HepG2 (cell line): ENCODE data around the gene ACAT2. TPM values are rescaled to one million over a fixed set of nuclear protein-coding genes. Genes with fewer than 3 reads are reported as not detected.

Experiments
- AKAP8 ChIP-seq: sonication (generic); formaldehyde crosslinking; IDR thresholded peaks from 2 replicates; pipeline ENCODE4 v1.5.1; 2020; ENCODE audit warnings: mild to moderate bottlenecking, missing genetic modification reagents
- BRD4 ChIP-seq: sonication (generic); formaldehyde crosslinking; IDR thresholded peaks from 2 replicates; pipeline ENCODE4 v1.4.0; 2020; ENCODE audit warnings: missing genetic modification reagents
- FOSL2 ChIP-seq: sonication (generic); formaldehyde crosslinking; IDR thresholded peaks from 2 replicates; pipeline ENCODE4 v1.4.0; 2020; ENCODE audit warnings: missing genetic modification reagents
- HMG20B ChIP-seq: conservative IDR thresholded peaks from 2 replicates; pipeline ENCODE4 v1.6.1; 2016; ENCODE audit warnings: missing genetic modification reagents, missing compliant biosample characterization
- MNT ChIP-seq: fragments of 450-650 bp; IDR thresholded peaks from 2 replicates; pipeline ENCODE4 v1.6.1; 2016
- NKX3-1 ChIP-seq: sonication (generic); formaldehyde crosslinking; IDR thresholded peaks from 2 replicates; pipeline ENCODE4 v1.5.0; 2020; ENCODE audit warnings: missing genetic modification reagents
- NR0B2 ChIP-seq: sonication (generic); formaldehyde crosslinking; IDR thresholded peaks from 2 replicates; pipeline ENCODE4 v1.4.0; 2020; ENCODE audit warnings: mild to moderate bottlenecking, missing genetic modification reagents
- RBM22 ChIP-seq: fragments of 200-400 bp; formaldehyde crosslinking; optimal IDR thresholded peaks from 2 replicates; pipeline ENCODE3; 2017; ENCODE audit warnings: mild to moderate bottlenecking, low read length, moderate library complexity
- RNF2 ChIP-seq: fragments of 450-650 bp; conservative IDR thresholded peaks from 2 replicates; pipeline ENCODE4 v1.6.1; 2016; ENCODE audit warnings: low read depth
- SETDB1 ChIP-seq: sonication (generic); formaldehyde crosslinking; IDR thresholded peaks from 2 replicates; pipeline ENCODE4 v1.5.1; 2020; ENCODE audit warnings: missing genetic modification reagents, mild to moderate bottlenecking, borderline replicate concordance
- YY1 ChIP-seq: IDR thresholded peaks from 2 replicates; pipeline ENCODE4 v1.6.1; 2011; ENCODE audit warnings: low read length, low read depth, moderate library complexity, mild to moderate bottlenecking; ENCODE audit not compliant: insufficient read depth, insufficient replicate concordance
- ZEB1 ChIP-seq: IDR thresholded peaks from 2 replicates; pipeline ENCODE4 v1.6.1; 2012; ENCODE audit warnings: mild to moderate bottlenecking, low read depth, inconsistent platforms; ENCODE audit not compliant: insufficient replicate concordance
- ZNF263 ChIP-seq: sonication (generic); formaldehyde crosslinking; IDR thresholded peaks from 2 replicates; pipeline ENCODE4 v1.4.0; 2020; ENCODE audit warnings: missing genetic modification reagents
- ZNF329 ChIP-seq: sonication (generic); formaldehyde crosslinking; IDR thresholded peaks from 2 replicates; pipeline ENCODE4 v1.9.0; 2021; ENCODE audit warnings: low read depth, mild to moderate bottlenecking, missing genetic modification reagents
- ZNF468 ChIP-seq: sonication (generic); formaldehyde crosslinking; IDR thresholded peaks from 2 replicates; pipeline ENCODE4 v1.8.0; 2022; ENCODE audit warnings: mild to moderate bottlenecking, moderate library complexity, missing genetic modification reagents
- ZNF580 ChIP-seq: IDR thresholded peaks from 2 replicates; pipeline ENCODE4 v1.6.1; 2016; ENCODE audit warnings: low read depth, borderline replicate concordance
- ZNF724P ChIP-seq: sonication (generic); formaldehyde crosslinking; IDR thresholded peaks from 2 replicates; pipeline ENCODE4 v1.8.0; 2022; ENCODE audit warnings: missing genetic modification reagents, borderline replicate concordance
- polyA plus RNA-seq, 8 experiments: library from polyadenylated mRNA; depleted of rRNA in 3 of 8; stranded (reverse) in 7 of 8; unstranded in 1 of 8; fragments of >200 nt; fragmentation: Illumina TruSeq in 4 of 8; extraction: Trizol in 4 of 8; gene quantifications; 2 replicates each; pipeline versions ENCODE4 v1.2.1 to v1.2.3, GENCODE V29; 2011 to 2016; ENCODE audit warnings: low read depth in 4 of 8, missing spikeins in 1 of 8, mixed read lengths in 1 of 8; ENCODE audit not compliant: insufficient read depth in 1 of 8
- total RNA-seq, 5 experiments: library from RNA; depleted of rRNA; stranded (reverse); fragments of >200 nt; fragmentation: Illumina TruSeq; extraction: Trizol; gene quantifications; 2 replicates each; pipeline ENCODE4 v1.2.3, GENCODE V29; 2016; ENCODE audit warnings: low read depth in 1 of 5
- TF ChIP-seq, protein P1 (sequence below): sonication (generic); formaldehyde crosslinking; IDR thresholded peaks from 2 replicates; pipeline ENCODE4 v1.4.0; 2020; ENCODE audit warnings: missing genetic modification reagents
- TF ChIP-seq, protein P2 (sequence below), 2 experiments: sonication (generic) in 1 of 2; formaldehyde crosslinking in 1 of 2; IDR thresholded peaks; 2 replicates each; pipeline versions ENCODE4 v1.4.0 to v1.6.1; 2016 to 2020; ENCODE audit warnings: borderline replicate concordance in 1 of 2, low read depth in 1 of 2, mild to moderate bottlenecking in 1 of 2, missing genetic modification reagents in 1 of 2
- TF ChIP-seq, protein P3 (sequence below): sonication (generic); formaldehyde crosslinking; IDR thresholded peaks from 2 replicates; pipeline ENCODE4 v1.4.0; 2020; ENCODE audit warnings: missing genetic modification reagents, mild to moderate bottlenecking, borderline replicate concordance

ACAT2 gene
- total and polyA plus RNA-seq, 2 of the 13 experiments (the other 11 are each of a cell fraction or from before 2014, with no cell fraction given), result 121 to 534 TPM

- TF ChIP-seq, protein P1, sequence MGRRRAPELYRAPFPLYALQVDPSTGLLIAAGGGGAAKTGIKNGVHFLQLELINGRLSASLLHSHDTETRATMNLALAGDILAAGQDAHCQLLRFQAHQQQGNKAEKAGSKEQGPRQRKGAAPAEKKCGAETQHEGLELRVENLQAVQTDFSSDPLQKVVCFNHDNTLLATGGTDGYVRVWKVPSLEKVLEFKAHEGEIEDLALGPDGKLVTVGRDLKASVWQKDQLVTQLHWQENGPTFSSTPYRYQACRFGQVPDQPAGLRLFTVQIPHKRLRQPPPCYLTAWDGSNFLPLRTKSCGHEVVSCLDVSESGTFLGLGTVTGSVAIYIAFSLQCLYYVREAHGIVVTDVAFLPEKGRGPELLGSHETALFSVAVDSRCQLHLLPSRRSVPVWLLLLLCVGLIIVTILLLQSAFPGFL (CRISPR knock-in tag), result no peak
- TF ChIP-seq NR0B2 (CRISPR knock-in tag) (peak; percentile 70), ZNF468 (CRISPR knock-in tag) (0 out of 2 replicates have a peak, but pooled peaks have one; percentile 5), BRD4 (CRISPR knock-in tag) (peak; percentile 60; the same call in 1 of the 2 replicates), ZNF580 (peak; percentile 34), YY1 (peak; percentile 68), ZEB1 (no peak), ZNF263 (CRISPR knock-in tag) (no peak), ZNF724P (CRISPR knock-in tag) (0 out of 2 replicates have a peak, but pooled peaks have one; percentile 5), AKAP8 (CRISPR knock-in tag) (peak; percentile 49; the same call in 1 of the 2 replicates), SETDB1 (CRISPR knock-in tag) (no peak), RBM22 (peak; percentile 77), MNT (peak; percentile 67), FOSL2 (CRISPR knock-in tag) (no peak; the same call in none of the 2 replicates), NKX3-1 (CRISPR knock-in tag) (peak; percentile 34; the same call in 1 of the 2 replicates), RNF2 (peak; percentile 88), HMG20B (0 out of 2 replicates have a peak, but pooled peaks have one; percentile 37), ZNF329 (CRISPR knock-in tag) (no peak)
- TF ChIP-seq, protein P2, sequence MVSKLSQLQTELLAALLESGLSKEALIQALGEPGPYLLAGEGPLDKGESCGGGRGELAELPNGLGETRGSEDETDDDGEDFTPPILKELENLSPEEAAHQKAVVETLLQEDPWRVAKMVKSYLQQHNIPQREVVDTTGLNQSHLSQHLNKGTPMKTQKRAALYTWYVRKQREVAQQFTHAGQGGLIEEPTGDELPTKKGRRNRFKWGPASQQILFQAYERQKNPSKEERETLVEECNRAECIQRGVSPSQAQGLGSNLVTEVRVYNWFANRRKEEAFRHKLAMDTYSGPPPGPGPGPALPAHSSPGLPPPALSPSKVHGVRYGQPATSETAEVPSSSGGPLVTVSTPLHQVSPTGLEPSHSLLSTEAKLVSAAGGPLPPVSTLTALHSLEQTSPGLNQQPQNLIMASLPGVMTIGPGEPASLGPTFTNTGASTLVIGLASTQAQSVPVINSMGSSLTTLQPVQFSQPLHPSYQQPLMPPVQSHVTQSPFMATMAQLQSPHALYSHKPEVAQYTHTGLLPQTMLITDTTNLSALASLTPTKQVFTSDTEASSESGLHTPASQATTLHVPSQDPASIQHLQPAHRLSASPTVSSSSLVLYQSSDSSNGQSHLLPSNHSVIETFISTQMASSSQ (IDR thresholded peaks at IDR 0.05; ENCODE audit: low read depth), result no peak
- TF ChIP-seq, protein P2 (CRISPR knock-in tag; IDR thresholded peaks at IDR 0.05; ENCODE audit: borderline replicate concordance), result peak; percentile 64
- TF ChIP-seq, protein P3, sequence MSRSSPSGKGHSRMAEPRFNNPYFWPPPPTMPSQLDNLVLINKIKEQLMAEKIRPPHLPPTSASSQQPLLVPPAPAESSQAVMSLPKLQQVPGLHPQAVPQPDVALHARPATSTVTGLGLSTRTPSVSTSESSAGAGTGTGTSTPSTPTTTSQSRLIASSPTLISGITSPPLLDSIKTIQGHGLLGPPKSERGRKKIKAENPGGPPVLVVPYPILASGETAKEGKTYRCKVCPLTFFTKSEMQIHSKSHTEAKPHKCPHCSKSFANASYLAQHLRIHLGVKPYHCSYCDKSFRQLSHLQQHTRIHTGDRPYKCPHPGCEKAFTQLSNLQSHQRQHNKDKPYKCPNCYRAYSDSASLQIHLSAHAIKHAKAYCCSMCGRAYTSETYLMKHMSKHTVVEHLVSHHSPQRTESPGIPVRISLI (CRISPR knock-in tag), result no peak
Measured at GRCh38 chr6:159789377-159790148, 27.7 kb downstream of the ACAT2 start, which contains the start of gene TCP1 (continued).
